Breast epithelium (tissue), 4 donors: ENCODE data around the gene ANXA2R. TPM values are rescaled to one million over a fixed set of nuclear protein-coding genes. Genes with fewer than 3 reads are reported as not detected.

Experiments used
- DNase-seq, 2 donors: peaks; one replicate each; pipeline ENCODE4 v3.0.0-alpha.2; 2019; ENCODE audit warnings: low spot score in 2 of 2
- H3K27ac ChIP-seq, 2 donors: fragments of 200-600 bp; sonication (generic) in 1 of 2; one replicate each; pipeline ENCODE4 v1.5.1; 2016 to 2019; ENCODE audit warnings: mild to moderate bottlenecking in 1 of 2
- H3K27me3 ChIP-seq, 2 donors: fragments of 200-600 bp; sonication (generic) in 1 of 2; one replicate each; pipeline versions ENCODE4 v1.5.1 to v1.6.0; 2017 to 2019; ENCODE audit warnings: control low read depth in 1 of 2, mild to moderate bottlenecking in 1 of 2
- H3K36me3 ChIP-seq: fragments of 200-600 bp; one replicate; pipeline ENCODE4 v1.5.1; 2019
- H3K4me1 ChIP-seq, 2 donors: fragments of 200-600 bp; sonication (generic); one replicate each; pipeline ENCODE4 v1.5.1; 2016 to 2019; ENCODE audit warnings: control low read depth in 1 of 2
- H3K4me3 ChIP-seq, 3 donors: fragments of 200-600 bp; sonication (generic); 1 replicate in 2 of 3; 2 replicates in 1 of 3; pipeline ENCODE4 v1.5.1; 2016 to 2019; ENCODE audit warnings: mild to moderate bottlenecking in 3 of 3, moderate library complexity in 2 of 3
- H3K9me3 ChIP-seq, 2 donors: fragments of 200-600 bp; sonication (generic) in 1 of 2; one replicate each; pipeline ENCODE4 v1.5.1; 2016 to 2019; ENCODE audit warnings: control low read depth in 1 of 2
- CTCF ChIP-seq, 3 donors: fragments of 450-650 bp; IDR thresholded peaks; one replicate each; pipeline ENCODE4 v1.5.1; 2016 to 2017; ENCODE audit warnings: antibody characterized with exemption in 3 of 3, mild to moderate bottlenecking in 3 of 3, moderate library complexity in 3 of 3
- POLR2A ChIP-seq: fragments of 450-650 bp; IDR thresholded peaks from one replicate; pipeline ENCODE4 v1.6.1; 2016; ENCODE audit warnings: antibody characterized with exemption, mild to moderate bottlenecking, moderate library complexity
- POLR2AphosphoS5 ChIP-seq, 3 donors: sonication (generic); formaldehyde crosslinking; IDR thresholded peaks; one replicate each; pipeline ENCODE4 v1.6.1; 2017; ENCODE audit warnings: antibody characterized with exemption in 3 of 3
- intact Hi-C: fragments of 100-400 bp; cut with DNase I; formaldehyde crosslinking; loops from one replicate; pipeline ENCODE4 v1.15.1; 2023; ENCODE audit warnings: low total_unique reads
- total RNA-seq, 3 donors: library from RNA; depleted of rRNA; stranded (reverse); fragments of >200 nt; gene quantifications; one replicate each; pipeline ENCODE4 v1.1.0, GENCODE V29; 2016

ANXA2R gene
- total RNA-seq, 3 donors from 2014 or later: 3.2 to 5.4 (median 4.6) TPM

GRCh38 chr5:43045236-43045635 is 5.1 kb upstream of the ANXA2R start:
- intact Hi-C loops: no loop called here
- Histone ChIP-seq H3K36me3 (no peaks in the 10 kb centered on the region), H3K27ac (no peak overlapping the region), H3K27me3 (no peaks in the 10 kb centered on the region), H3K4me3 (no peak overlapping the region), H3K9me3 (no peaks in the 10 kb centered on the region), H3K4me1 (no peaks in the 10 kb centered on the region)
- no peak for DNase-seq
- TF ChIP-seq POLR2A (no peak), POLR2AphosphoS5 (IDR thresholded peaks at IDR 0.05) (no peak), CTCF (IDR thresholded peaks at IDR 0.05) (no peak)

- Histone ChIP-seq H3K4me1 (no peaks in the 10 kb centered on the region), H3K27me3 (no peaks in the 10 kb centered on the region), H3K9me3 (no peaks in the 10 kb centered on the region), H3K4me3 (peak overlapping the region in 2 of 3 donors; percentile 21 to 38), H3K36me3 (no peaks in the 10 kb centered on the region), H3K27ac (peak overlapping the region in 1 of 2 donors; percentile 54)
- TF ChIP-seq POLR2AphosphoS5 (IDR thresholded peaks at IDR 0.05) (peak in 2 of 3 donors; percentile 26 to 30), POLR2A (no peak)
- DNase-seq: no peak
- intact Hi-C loops: no loop called here
Observed at GRCh38 chr5:43044181-43044914, 4.2 kb upstream of the ANXA2R start.

GRCh38 chr5:43043400-43043756 is 3.3 kb upstream of the ANXA2R start:
- intact Hi-C loops: no loop called here
- no peaks in the 10 kb centered on the region for H3K27me3 ChIP-seq
- no peak for TF ChIP-seq POLR2A
- no peak for TF ChIP-seq POLR2AphosphoS5 (IDR thresholded peaks at IDR 0.05)
- TF ChIP-seq CTCF (IDR thresholded peaks at IDR 0.05): no peak

GRCh38 chr5:43042626-43043399 is 2.7 kb upstream of the ANXA2R start:
- H3K27me3 ChIP-seq: no peaks in the 10 kb centered on the region
- no peaks in the 10 kb centered on the region for H3K36me3 ChIP-seq
- DNase-seq: no peak
- no peaks in the 10 kb centered on the region for H3K9me3 ChIP-seq
- no peaks in the 10 kb centered on the region for H3K4me1 ChIP-seq
- peak overlapping the region; percentile 68 to 87 (median 75) for H3K4me3 ChIP-seq
- TF ChIP-seq POLR2AphosphoS5 (IDR thresholded peaks at IDR 0.05) (peak in 2 of 3 donors; percentile 53 to 77), POLR2A (no peak), CTCF (IDR thresholded peaks at IDR 0.05) (no peak)
- peak overlapping the region; percentile 92 to 97 for H3K27ac ChIP-seq
- intact Hi-C loops: no loop called here

More at GRCh38 chr5:43043400-43043756, 3.3 kb upstream of the ANXA2R start:
- no peak for DNase-seq
- Histone ChIP-seq H3K4me1 (no peaks in the 10 kb centered on the region), H3K36me3 (no peaks in the 10 kb centered on the region), H3K9me3 (no peaks in the 10 kb centered on the region), H3K4me3 (peak overlapping the region; percentile 68 to 87 (median 75)), H3K27ac (peak overlapping the region; percentile 92 to 97)

GRCh38 chr5:43042176-43042625 is 2.1 kb upstream of the ANXA2R start:
- H3K27me3 ChIP-seq: no peaks in the 10 kb centered on the region
- no peaks in the 10 kb centered on the region for H3K9me3 ChIP-seq
- DNase-seq: peak in 1 of 2 donors; percentile 73
- H3K4me1 ChIP-seq: no peaks in the 10 kb centered on the region
- H3K27ac ChIP-seq: peak overlapping the region; percentile 92 to 97
- TF ChIP-seq POLR2AphosphoS5 (IDR thresholded peaks at IDR 0.05) (peak in 1 of 3 donors; percentile 54), CTCF (IDR thresholded peaks at IDR 0.05) (no peak), POLR2A (peak; percentile 18)
- H3K4me3 ChIP-seq: peak overlapping the region; percentile 68 to 87 (median 75)
- intact Hi-C loops: no loop called here
- no peaks in the 10 kb centered on the region for H3K36me3 ChIP-seq
